T-helper 2 cell treated with Interferon-gamma antibody and Interleukin-4, amounts not matched to agents 5 μg/mL and 100 μg/mL, for 36 hours (primary cell): ENCODE data around the gene MBNL2.

Experiments
- DNase-seq: peaks from one replicate; pipeline ENCODE4 v3.0.0; 2021; ENCODE audit warnings: low spot score
- H3K27ac Mint-ChIP-seq: one replicate; pipeline ENCODE4 v1.8.0; 2021; ENCODE audit warnings: mild to moderate bottlenecking, mixed read lengths
- H3K27me3 Mint-ChIP-seq: one replicate; pipeline ENCODE4 v1.8.0; 2021; ENCODE audit warnings: low read depth, mixed read lengths
- H3K36me3 Mint-ChIP-seq: one replicate; pipeline ENCODE4 v1.8.0; 2021; ENCODE audit warnings: low read depth, mixed read lengths
- H3K4me1 Mint-ChIP-seq: one replicate; pipeline ENCODE4 v1.8.0; 2021; ENCODE audit warnings: low read depth, mixed read lengths
- H3K4me3 Mint-ChIP-seq: one replicate; pipeline ENCODE4 v1.8.0; 2022; ENCODE audit warnings: mild to moderate bottlenecking, moderate library complexity, mixed read lengths
- H3K9me3 Mint-ChIP-seq: one replicate; pipeline ENCODE4 v1.8.0; 2021; ENCODE audit warnings: mixed read lengths

MBNL2 gene

GRCh38 chr13:97356592-97356991 is 134.5 kb downstream of the MBNL2 start:
- Mint-ChIP-seq H3K9me3 (no peaks in the 10 kb centered on the region), H3K4me1 (no peaks in the 10 kb centered on the region), H3K4me3 (no peak overlapping the region), H3K27me3 (no peaks in the 10 kb centered on the region), H3K36me3 (peaks cover 16% of the 10 kb centered on the region), H3K27ac (no peak overlapping the region)
- DNase-seq = no peak

- Mint-ChIP-seq H3K27ac (no peak overlapping the region), H3K36me3 (peaks cover 13% of the 10 kb centered on the region), H3K9me3 (no peaks in the 10 kb centered on the region), H3K4me1 (no peaks in the 10 kb centered on the region), H3K4me3 (no peak overlapping the region), H3K27me3 (no peaks in the 10 kb centered on the region)
- DNase-seq = peak; percentile 27
These were observed 137.3 kb downstream of the MBNL2 start for GRCh38 chr13:97359181-97360057.

GRCh38 chr13:97360610-97361009 is 138.5 kb downstream of the MBNL2 start:
- Mint-ChIP-seq H3K4me3 (no peak overlapping the region), H3K27me3 (no peaks in the 10 kb centered on the region), H3K36me3 (peaks cover 12% of the 10 kb centered on the region), H3K4me1 (no peaks in the 10 kb centered on the region), H3K27ac (no peak overlapping the region), H3K9me3 (no peaks in the 10 kb centered on the region)
- no peak for DNase-seq

GRCh38 chr13:97364031-97364430 is 141.9 kb downstream of the MBNL2 start:
- H3K4me1 Mint-ChIP-seq = peaks cover 4% of the 10 kb centered on the region
- no peak overlapping the region for H3K4me3 Mint-ChIP-seq
- H3K9me3 Mint-ChIP-seq = no peaks in the 10 kb centered on the region
- H3K36me3 Mint-ChIP-seq = peaks cover 18% of the 10 kb centered on the region
- no peaks in the 10 kb centered on the region for H3K27me3 Mint-ChIP-seq
- no peak for DNase-seq
- no peak overlapping the region for H3K27ac Mint-ChIP-seq

- Mint-ChIP-seq H3K27me3 (no peaks in the 10 kb centered on the region), H3K4me3 (no peak overlapping the region), H3K36me3 (peaks cover 15% of the 10 kb centered on the region), H3K27ac (no peak overlapping the region), H3K9me3 (no peaks in the 10 kb centered on the region), H3K4me1 (peaks cover 10% of the 10 kb centered on the region)
- DNase-seq = no peak
These were observed 142.7 kb downstream of the MBNL2 start for GRCh38 chr13:97364827-97365226.

- no peaks in the 10 kb centered on the region for H3K9me3 Mint-ChIP-seq
- peaks cover 13% of the 10 kb centered on the region for H3K36me3 Mint-ChIP-seq
- H3K4me3 Mint-ChIP-seq = no peak overlapping the region
- no peak overlapping the region for H3K27ac Mint-ChIP-seq
- DNase-seq = no peak
- no peaks in the 10 kb centered on the region for H3K27me3 Mint-ChIP-seq
- peaks cover 10% of the 10 kb centered on the region for H3K4me1 Mint-ChIP-seq
These were observed 144.1 kb downstream of the MBNL2 start for GRCh38 chr13:97366172-97366688.

- DNase-seq = no peak
- no peak overlapping the region for H3K4me3 Mint-ChIP-seq
- no peak overlapping the region for H3K27ac Mint-ChIP-seq
- peaks cover 13% of the 10 kb centered on the region for H3K36me3 Mint-ChIP-seq
- H3K9me3 Mint-ChIP-seq = no peaks in the 10 kb centered on the region
- no peaks in the 10 kb centered on the region for H3K27me3 Mint-ChIP-seq
- peaks cover 10% of the 10 kb centered on the region for H3K4me1 Mint-ChIP-seq
These were observed 145.1 kb downstream of the MBNL2 start for GRCh38 chr13:97367016-97367822.

GRCh38 chr13:97369261-97369893 is 147.2 kb downstream of the MBNL2 start:
- Mint-ChIP-seq H3K36me3 (peaks cover 13% of the 10 kb centered on the region), H3K4me3 (peak overlapping the region; percentile 78), H3K4me1 (peaks cover 10% of the 10 kb centered on the region), H3K27me3 (no peaks in the 10 kb centered on the region), H3K9me3 (no peaks in the 10 kb centered on the region), H3K27ac (peak overlapping the region; percentile 79)
- DNase-seq = no peak

- Mint-ChIP-seq H3K4me1 (peaks cover 10% of the 10 kb centered on the region), H3K27ac (no peak overlapping the region), H3K9me3 (no peaks in the 10 kb centered on the region), H3K27me3 (no peaks in the 10 kb centered on the region), H3K36me3 (peaks cover 8% of the 10 kb centered on the region), H3K4me3 (no peak overlapping the region)
- no peak for DNase-seq
These were observed 149.5 kb downstream of the MBNL2 start for GRCh38 chr13:97371486-97372109.

- Mint-ChIP-seq H3K36me3 (no peaks in the 10 kb centered on the region), H3K4me1 (peaks cover 10% of the 10 kb centered on the region), H3K27me3 (no peaks in the 10 kb centered on the region), H3K27ac (no peak overlapping the region), H3K4me3 (no peak overlapping the region), H3K9me3 (no peaks in the 10 kb centered on the region)
- no peak for DNase-seq
These were observed 150.8 kb downstream of the MBNL2 start for GRCh38 chr13:97372936-97373335.

- no peak for DNase-seq
- no peak overlapping the region for H3K27ac Mint-ChIP-seq
- H3K36me3 Mint-ChIP-seq = no peaks in the 10 kb centered on the region
- H3K4me3 Mint-ChIP-seq = no peak overlapping the region
- H3K4me1 Mint-ChIP-seq = peaks cover 6% of the 10 kb centered on the region
- no peaks in the 10 kb centered on the region for H3K27me3 Mint-ChIP-seq
- no peaks in the 10 kb centered on the region for H3K9me3 Mint-ChIP-seq
These were observed 151.7 kb downstream of the MBNL2 start for GRCh38 chr13:97373787-97374186.

- H3K9me3 Mint-ChIP-seq = no peaks in the 10 kb centered on the region
- peaks cover 4% of the 10 kb centered on the region for H3K36me3 Mint-ChIP-seq
- no peaks in the 10 kb centered on the region for H3K27me3 Mint-ChIP-seq
- no peak overlapping the region for H3K4me3 Mint-ChIP-seq
- H3K27ac Mint-ChIP-seq = no peak overlapping the region
- no peak for DNase-seq
- no peaks in the 10 kb centered on the region for H3K4me1 Mint-ChIP-seq
These were observed 154.8 kb downstream of the MBNL2 start for GRCh38 chr13:97376981-97377380.

- Mint-ChIP-seq H3K4me3 (no peak overlapping the region), H3K36me3 (peaks cover 12% of the 10 kb centered on the region), H3K9me3 (no peaks in the 10 kb centered on the region), H3K27ac (no peak overlapping the region), H3K27me3 (no peaks in the 10 kb centered on the region), H3K4me1 (no peaks in the 10 kb centered on the region)
- no peak for DNase-seq
These were observed 157.3 kb downstream of the MBNL2 start for GRCh38 chr13:97379386-97379785.
